Measurements from ENCODE around the gene NBPF4. TPM values are rescaled to one million over a fixed set of nuclear protein-coding genes. Genes with fewer than 3 reads are reported as not detected.
"Not testable (repeated sequence)": the region's sequence is repeated elsewhere in the genome, so short reads cannot be mapped to it uniquely, and the experiment has no call there.

NBPF4 gene
- total RNA-seq, result under 1 TPM in 2 of 3 donors, not detected in 1; 0.08 to 0.13 TPM

GRCh38 chr1:108243976-108244375 lies at the start of gene NBPF4:
NBPF4 (minus strand) TSS chr1:108244076; CDS start chr1:108243761, 315 bp downstream.
- H3K4me1 Mint-ChIP-seq (ENCODE audit: low read depth); H3K9me3 Mint-ChIP-seq; ATAC-seq; DNase-seq; H3K27me3 Mint-ChIP-seq (ENCODE audit: low read depth); H3K4me3 Mint-ChIP-seq; H3K36me3 Mint-ChIP-seq (ENCODE audit: insufficient read depth): not testable (repeated sequence)

- not testable (repeated sequence) for ATAC-seq; H3K27me3 Mint-ChIP-seq (ENCODE audit: low read depth); H3K4me3 Mint-ChIP-seq; H3K36me3 Mint-ChIP-seq (ENCODE audit: insufficient read depth); H3K4me1 Mint-ChIP-seq (ENCODE audit: low read depth); H3K9me3 Mint-ChIP-seq; DNase-seq
Measured at GRCh38 chr1:108282528-108283257, 38.8 kb upstream of the NBPF4 start.

- not testable (repeated sequence) for DNase-seq; H3K9me3 Mint-ChIP-seq; H3K4me1 Mint-ChIP-seq (ENCODE audit: low read depth); H3K4me3 Mint-ChIP-seq; H3K36me3 Mint-ChIP-seq (ENCODE audit: insufficient read depth); H3K27me3 Mint-ChIP-seq (ENCODE audit: low read depth)
- peak; percentile 82 to 88 for ATAC-seq
Measured at GRCh38 chr1:108272485-108273327, 28.8 kb upstream of the NBPF4 start.

GRCh38 chr1:108267097-108267496 lies 23.2 kb upstream of the NBPF4 start:
- ATAC-seq; H3K4me1 Mint-ChIP-seq (ENCODE audit: low read depth); H3K9me3 Mint-ChIP-seq; DNase-seq; H3K27me3 Mint-ChIP-seq (ENCODE audit: low read depth); H3K4me3 Mint-ChIP-seq; H3K36me3 Mint-ChIP-seq (ENCODE audit: insufficient read depth): not testable (repeated sequence)

GRCh38 chr1:108261967-108262366 lies 18.1 kb upstream of the NBPF4 start:
- not testable (repeated sequence) for H3K27me3 Mint-ChIP-seq (ENCODE audit: low read depth); ATAC-seq; H3K9me3 Mint-ChIP-seq; H3K4me1 Mint-ChIP-seq (ENCODE audit: low read depth); H3K36me3 Mint-ChIP-seq (ENCODE audit: insufficient read depth); DNase-seq; H3K4me3 Mint-ChIP-seq

GRCh38 chr1:108261519-108261918 lies 17.6 kb upstream of the NBPF4 start:
- H3K4me1 Mint-ChIP-seq (ENCODE audit: low read depth); H3K4me3 Mint-ChIP-seq; H3K36me3 Mint-ChIP-seq (ENCODE audit: insufficient read depth); ATAC-seq; H3K9me3 Mint-ChIP-seq; H3K27me3 Mint-ChIP-seq (ENCODE audit: low read depth); DNase-seq: not testable (repeated sequence)

GRCh38 chr1:108260578-108261259 lies 16.8 kb upstream of the NBPF4 start:
- not testable (repeated sequence) for H3K9me3 Mint-ChIP-seq; H3K4me3 Mint-ChIP-seq; ATAC-seq; DNase-seq; H3K36me3 Mint-ChIP-seq (ENCODE audit: insufficient read depth); H3K4me1 Mint-ChIP-seq (ENCODE audit: low read depth); H3K27me3 Mint-ChIP-seq (ENCODE audit: low read depth)

GRCh38 chr1:108255426-108255825 lies 11.6 kb upstream of the NBPF4 start:
- not testable (repeated sequence) for H3K36me3 Mint-ChIP-seq (ENCODE audit: insufficient read depth)
- ATAC-seq, result peak; percentile 46 to 50

GRCh38 chr1:108239426-108239825 lies 4.5 kb downstream of the NBPF4 start:
- ATAC-seq; DNase-seq; H3K36me3 Mint-ChIP-seq (ENCODE audit: insufficient read depth); H3K4me1 Mint-ChIP-seq (ENCODE audit: low read depth); H3K4me3 Mint-ChIP-seq; H3K27me3 Mint-ChIP-seq (ENCODE audit: low read depth); H3K9me3 Mint-ChIP-seq: not testable (repeated sequence)

More at GRCh38 chr1:108255426-108255825, 11.6 kb upstream of the NBPF4 start:
- H3K4me1 Mint-ChIP-seq (ENCODE audit: low read depth); H3K27me3 Mint-ChIP-seq (ENCODE audit: low read depth); H3K9me3 Mint-ChIP-seq; H3K4me3 Mint-ChIP-seq; DNase-seq: not testable (repeated sequence)

- not testable (repeated sequence) for H3K27me3 Mint-ChIP-seq (ENCODE audit: low read depth); H3K4me3 Mint-ChIP-seq; DNase-seq; H3K4me1 Mint-ChIP-seq (ENCODE audit: low read depth); H3K36me3 Mint-ChIP-seq (ENCODE audit: insufficient read depth); H3K9me3 Mint-ChIP-seq
- peak; percentile 67 to 69 for ATAC-seq
Measured at GRCh38 chr1:108235308-108235707, 8.6 kb downstream of the NBPF4 start.

GRCh38 chr1:108232183-108232582 lies 11.7 kb downstream of the NBPF4 start:
- not testable (repeated sequence) for H3K9me3 Mint-ChIP-seq; H3K4me1 Mint-ChIP-seq (ENCODE audit: low read depth); H3K4me3 Mint-ChIP-seq; H3K36me3 Mint-ChIP-seq (ENCODE audit: insufficient read depth); ATAC-seq; H3K27me3 Mint-ChIP-seq (ENCODE audit: low read depth); DNase-seq

GRCh38 chr1:108229976-108230375 lies 13.9 kb downstream of the NBPF4 start:
- H3K4me1 Mint-ChIP-seq (ENCODE audit: low read depth); H3K9me3 Mint-ChIP-seq; H3K36me3 Mint-ChIP-seq (ENCODE audit: insufficient read depth); H3K27me3 Mint-ChIP-seq (ENCODE audit: low read depth); DNase-seq; ATAC-seq; H3K4me3 Mint-ChIP-seq: not testable (repeated sequence)

GRCh38 chr1:108227772-108228171 lies 16.1 kb downstream of the NBPF4 start:
- ATAC-seq; H3K4me1 Mint-ChIP-seq (ENCODE audit: low read depth); H3K4me3 Mint-ChIP-seq; H3K36me3 Mint-ChIP-seq (ENCODE audit: insufficient read depth); H3K9me3 Mint-ChIP-seq; DNase-seq; H3K27me3 Mint-ChIP-seq (ENCODE audit: low read depth): not testable (repeated sequence)

GRCh38 chr1:108226855-108227254 lies 17.0 kb downstream of the NBPF4 start:
- not testable (repeated sequence) for H3K36me3 Mint-ChIP-seq (ENCODE audit: insufficient read depth); H3K4me1 Mint-ChIP-seq (ENCODE audit: low read depth); ATAC-seq; H3K9me3 Mint-ChIP-seq; H3K27me3 Mint-ChIP-seq (ENCODE audit: low read depth); DNase-seq; H3K4me3 Mint-ChIP-seq
